Esophagus muscularis mucosa (tissue), 4 donors: ENCODE data around the gene RSBN1L. TPM values are rescaled to one million over a fixed set of nuclear protein-coding genes. Genes with fewer than 3 reads are reported as not detected.

ENCODE experiments used
- DNase-seq: peaks from one replicate; pipeline ENCODE4 v3.0.0-alpha.2; 2017; ENCODE audit errors: extremely low spot score
- H3K27ac ChIP-seq, 4 donors: fragments of 200-600 bp; sonication (generic); replicated peaks in 1 of 4; 1 replicate in 3 of 4; 2 replicates in 1 of 4; pipeline ENCODE4 v1.5.1; 2016 to 2019; ENCODE audit warnings: mild to moderate bottlenecking in 1 of 4
- H3K27me3 ChIP-seq, 4 donors: fragments of 200-600 bp; sonication (generic); one replicate each; pipeline versions ENCODE4 v1.5.1 to v1.6.0; 2016 to 2019
- H3K36me3 ChIP-seq, 4 donors: fragments of 200-600 bp; sonication (generic); one replicate each; pipeline ENCODE4 v1.5.1; 2016 to 2019
- H3K4me1 ChIP-seq, 4 donors: fragments of 200-600 bp; sonication (generic); one replicate each; pipeline ENCODE4 v1.5.1; 2016 to 2019
- H3K4me3 ChIP-seq, 4 donors: fragments of 200-600 bp; sonication (generic); 1 replicate in 2 of 4; 2 replicates in 2 of 4; pipeline ENCODE4 v1.5.1; 2016 to 2019; ENCODE audit warnings: mild to moderate bottlenecking in 4 of 4, moderate library complexity in 1 of 4
- H3K9me3 ChIP-seq, 4 donors: fragments of 200-600 bp; sonication (generic); 1 replicate in 3 of 4; 2 replicates in 1 of 4; pipeline ENCODE4 v1.5.1; 2016 to 2019
- EP300 ChIP-seq: sonication (generic); formaldehyde crosslinking; IDR thresholded peaks from one replicate; pipeline ENCODE4 v1.6.1; 2017; ENCODE audit warnings: antibody characterized with exemption
- POLR2A ChIP-seq: fragments of 450-650 bp; IDR thresholded peaks from one replicate; pipeline ENCODE4 v1.6.1; 2017; ENCODE audit warnings: antibody characterized with exemption, moderate library complexity, mild to moderate bottlenecking, low read depth
- POLR2AphosphoS5 ChIP-seq, 2 donors: sonication (generic); formaldehyde crosslinking; IDR thresholded peaks; one replicate each; pipeline ENCODE4 v1.6.1; 2017; ENCODE audit warnings: antibody characterized with exemption in 2 of 2
- WGBS: methylation state at CpG from one replicate; pipeline ENCODE4 v1.1.5; 2018; 5-methylcytosine and 5-hydroxymethylcytosine counted together
- intact Hi-C: fragments of 100-400 bp; cut with DNase I; formaldehyde crosslinking; loops from one replicate; pipeline ENCODE4 v1.15.1; 2023
- total RNA-seq, 4 donors: library from RNA; depleted of rRNA; stranded (reverse); fragments of >200 nt; gene quantifications; one replicate each; pipeline versions ENCODE4 v1.1.0 to v1.2.1, GENCODE V29; 2016
- TF ChIP-seq, protein P1 (sequence below), 3 experiments: fragments of 200-600 bp in 2 of 3; fragments of 450-650 bp in 1 of 3; sonication (generic) in 2 of 3; IDR thresholded peaks; one replicate each; pipeline ENCODE4 v1.5.1; 2017 to 2019; ENCODE audit warnings: antibody characterized with exemption in 3 of 3, mild to moderate bottlenecking in 2 of 3, moderate library complexity in 1 of 3

Gene RSBN1L
- total RNA-seq, 4 donors from 2014 or later, result 17.0 to 36.5 (median 25.9) TPM

DNA sequence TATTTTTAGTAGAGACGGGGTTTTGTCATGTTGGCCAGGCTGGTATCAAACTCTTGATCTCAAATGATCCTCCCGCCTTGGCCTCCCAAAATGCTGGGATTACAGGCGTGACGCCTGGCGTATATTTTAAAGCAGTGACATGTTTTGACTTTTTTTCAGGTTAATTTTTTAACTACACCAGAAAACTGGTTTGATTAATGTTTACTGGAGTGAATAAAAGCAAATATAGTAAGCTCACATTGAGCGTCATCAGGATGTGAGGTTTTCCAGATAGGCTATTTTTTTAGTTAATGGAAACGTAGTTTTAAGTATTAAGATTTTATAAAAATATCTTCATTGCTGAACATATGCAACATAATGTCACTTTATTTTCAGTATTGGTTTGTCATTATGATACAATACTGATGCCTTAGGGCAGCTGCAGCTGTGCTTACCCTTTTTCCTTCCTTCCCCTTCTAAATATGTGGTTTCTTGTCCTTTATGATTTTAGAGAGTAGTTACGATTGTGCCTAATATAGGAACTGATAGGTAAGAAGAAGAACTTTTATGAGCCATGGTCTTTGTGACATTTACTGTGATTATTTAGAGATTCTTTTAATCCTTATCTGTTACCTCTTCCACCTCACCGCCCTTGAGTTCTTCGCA is 64.7 kb downstream of the RSBN1L start:
- peaks cover 0 to 1% (median 0%) of the 10 kb centered on the region in 4 donors for H3K36me3 ChIP-seq
- no peak for DNase-seq
- intact Hi-C loops, result no loop called here
- no peak overlapping the region for H3K27ac ChIP-seq
- H3K27me3 ChIP-seq, result no peaks in the 10 kb centered on the region
- no peaks in the 10 kb centered on the region for H3K9me3 ChIP-seq
- H3K4me3 ChIP-seq, result no peak overlapping the region
- 85% methylated on average over 10 of the region's 10 CpGs for WGBS
- H3K4me1 ChIP-seq, result peaks cover 13 to 80% (median 70%) of the 10 kb centered on the region in 4 donors
- TF ChIP-seq EP300 (no peak), POLR2AphosphoS5 (IDR thresholded peaks at IDR 0.05) (no peak), POLR2A (no peak)
- TF ChIP-seq, protein P1, sequence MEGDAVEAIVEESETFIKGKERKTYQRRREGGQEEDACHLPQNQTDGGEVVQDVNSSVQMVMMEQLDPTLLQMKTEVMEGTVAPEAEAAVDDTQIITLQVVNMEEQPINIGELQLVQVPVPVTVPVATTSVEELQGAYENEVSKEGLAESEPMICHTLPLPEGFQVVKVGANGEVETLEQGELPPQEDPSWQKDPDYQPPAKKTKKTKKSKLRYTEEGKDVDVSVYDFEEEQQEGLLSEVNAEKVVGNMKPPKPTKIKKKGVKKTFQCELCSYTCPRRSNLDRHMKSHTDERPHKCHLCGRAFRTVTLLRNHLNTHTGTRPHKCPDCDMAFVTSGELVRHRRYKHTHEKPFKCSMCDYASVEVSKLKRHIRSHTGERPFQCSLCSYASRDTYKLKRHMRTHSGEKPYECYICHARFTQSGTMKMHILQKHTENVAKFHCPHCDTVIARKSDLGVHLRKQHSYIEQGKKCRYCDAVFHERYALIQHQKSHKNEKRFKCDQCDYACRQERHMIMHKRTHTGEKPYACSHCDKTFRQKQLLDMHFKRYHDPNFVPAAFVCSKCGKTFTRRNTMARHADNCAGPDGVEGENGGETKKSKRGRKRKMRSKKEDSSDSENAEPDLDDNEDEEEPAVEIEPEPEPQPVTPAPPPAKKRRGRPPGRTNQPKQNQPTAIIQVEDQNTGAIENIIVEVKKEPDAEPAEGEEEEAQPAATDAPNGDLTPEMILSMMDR (IDR thresholded peaks at IDR 0.05), result no peak

DNA sequence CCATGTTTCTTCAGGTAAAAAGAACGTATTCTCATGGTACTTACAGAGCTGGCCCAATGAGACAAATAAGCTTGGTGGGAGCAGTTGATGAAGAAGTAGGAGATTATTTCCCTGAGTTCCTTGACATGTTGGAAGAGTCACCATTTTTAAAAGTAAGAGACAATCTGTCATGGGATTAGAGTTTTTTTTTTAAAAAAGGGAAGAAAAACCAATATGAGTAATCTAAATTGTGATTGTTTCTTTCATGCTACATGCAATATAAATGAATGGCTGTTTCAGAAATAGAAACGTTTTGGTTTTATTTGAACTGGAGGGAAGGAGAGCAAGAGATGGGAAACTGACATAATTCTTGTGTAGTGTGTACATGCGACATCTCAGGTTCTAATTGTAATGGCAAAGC is 69.2 kb downstream of the RSBN1L start:
- WGBS, result 68% methylated on average over 3 of the region's 3 CpGs
- Histone ChIP-seq H3K4me1 (peaks cover 4 to 53% (median 40%) of the 10 kb centered on the region in 4 donors), H3K36me3 (peaks cover 0 to 36% (median 11%) of the 10 kb centered on the region in 4 donors), H3K27ac (peak overlapping the region in 1 of 4 donors; percentile 53), H3K4me3 (no peak overlapping the region), H3K27me3 (no peaks in the 10 kb centered on the region), H3K9me3 (no peaks in the 10 kb centered on the region)
- DNase-seq, result no peak
- intact Hi-C loops, result no loop called here
- no peak for TF ChIP-seq POLR2AphosphoS5 (IDR thresholded peaks at IDR 0.05)
- TF ChIP-seq, protein P1 (IDR thresholded peaks at IDR 0.05), result no peak
- no peak for TF ChIP-seq POLR2A
- no peak for TF ChIP-seq EP300

DNA sequence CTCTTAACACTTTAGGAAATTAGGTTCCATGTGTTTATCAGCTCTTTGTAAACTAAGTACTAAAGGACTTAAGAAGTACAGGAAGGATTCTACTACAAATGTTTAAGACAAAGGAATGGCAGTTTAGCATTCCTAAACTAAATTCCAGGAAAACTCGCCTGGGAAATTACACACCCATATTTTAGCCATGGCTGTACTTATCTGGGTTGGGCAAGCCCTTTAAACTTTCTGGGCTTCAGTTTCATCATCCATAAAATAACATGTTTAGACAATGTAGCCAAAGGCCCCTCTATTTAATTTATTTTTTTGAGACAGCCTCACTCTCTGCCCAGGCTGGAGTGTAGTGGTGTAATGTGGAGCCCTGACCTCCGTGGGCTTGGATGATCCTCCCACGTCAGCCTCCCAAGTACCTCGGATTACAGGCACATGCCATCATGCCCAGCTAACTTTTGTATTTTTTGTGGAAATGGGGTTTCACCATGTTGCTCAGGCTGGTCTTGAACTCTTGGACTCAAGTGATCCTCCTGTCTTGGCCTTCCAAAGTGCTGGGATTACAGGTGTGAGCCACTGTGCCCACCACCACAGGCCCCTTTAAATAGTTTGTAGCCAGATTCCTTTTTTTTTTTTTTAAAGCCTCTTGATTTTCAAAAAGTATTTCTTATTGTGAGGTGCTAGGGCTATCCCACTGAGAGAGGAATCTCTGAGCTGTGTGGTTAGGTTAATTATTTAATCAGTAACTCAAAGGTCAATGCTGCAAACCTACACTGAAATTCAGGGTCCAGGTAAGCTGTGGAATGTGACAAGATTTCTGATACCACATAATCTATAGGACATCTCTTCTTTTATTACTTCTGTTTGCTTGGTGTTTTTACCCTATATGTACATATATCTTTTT is 69.9 kb downstream of the RSBN1L start:
- peaks cover 0 to 42% (median 15%) of the 10 kb centered on the region in 4 donors for H3K36me3 ChIP-seq
- peak overlapping the region in 1 of 4 donors; percentile 53 for H3K27ac ChIP-seq
- peaks cover 4 to 46% (median 35%) of the 10 kb centered on the region in 4 donors for H3K4me1 ChIP-seq
- no peaks in the 10 kb centered on the region for H3K9me3 ChIP-seq
- no peaks in the 10 kb centered on the region for H3K27me3 ChIP-seq
- H3K4me3 ChIP-seq, result no peak overlapping the region
- TF ChIP-seq EP300, result no peak
- no peak for TF ChIP-seq POLR2AphosphoS5 (IDR thresholded peaks at IDR 0.05)
- TF ChIP-seq POLR2A, result no peak
- TF ChIP-seq, protein P1 (IDR thresholded peaks at IDR 0.05), result no peak
- intact Hi-C loops, result no loop called here
- no peak for DNase-seq
- WGBS, result 77% methylated on average over 4 of the region's 4 CpGs

DNA sequence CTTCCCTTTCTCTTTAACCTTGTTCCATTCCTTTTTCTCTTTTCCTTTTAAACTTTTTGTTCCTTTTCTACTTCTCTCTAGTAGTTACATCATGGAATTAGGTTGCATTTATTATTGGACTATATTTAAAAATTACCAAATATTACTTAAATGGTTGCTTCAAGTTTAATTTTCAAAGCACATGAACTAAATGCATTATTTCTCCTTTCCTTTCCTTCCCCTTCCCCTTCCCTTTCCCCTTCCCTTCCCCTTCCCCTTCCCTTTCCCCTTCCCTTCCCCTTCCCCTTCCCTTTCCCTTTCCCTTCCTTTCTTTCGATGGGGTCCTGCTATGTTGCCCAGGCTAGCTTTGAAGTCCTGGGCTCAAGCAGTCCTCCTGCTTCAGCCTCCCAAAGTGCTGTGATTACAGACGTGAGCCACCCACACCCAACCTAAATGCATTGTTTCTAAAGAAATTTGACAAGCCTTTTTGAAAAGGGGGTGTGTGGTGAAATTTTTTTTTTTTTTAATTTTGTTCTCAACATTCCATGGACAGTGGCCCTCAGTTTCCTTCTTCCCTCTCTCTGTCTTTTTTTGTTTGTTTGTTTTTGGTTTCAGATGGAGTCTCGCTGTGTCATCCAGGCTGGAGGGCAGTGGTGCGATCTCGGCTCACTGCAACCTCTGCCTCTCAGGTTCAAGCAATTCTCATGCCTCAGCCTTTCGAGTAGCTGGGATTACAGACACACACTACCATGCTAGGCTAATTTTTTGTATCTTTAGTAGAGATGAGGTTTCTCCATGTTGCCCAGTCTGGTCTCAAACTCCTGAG is 70.7 kb downstream of the RSBN1L start:
- H3K27me3 ChIP-seq, result no peaks in the 10 kb centered on the region
- intact Hi-C loops, result no loop called here
- peaks cover 0 to 43% (median 15%) of the 10 kb centered on the region in 4 donors for H3K36me3 ChIP-seq
- peaks cover 4 to 42% (median 31%) of the 10 kb centered on the region in 4 donors for H3K4me1 ChIP-seq
- TF ChIP-seq POLR2AphosphoS5 (IDR thresholded peaks at IDR 0.05), result no peak
- TF ChIP-seq, protein P1 (IDR thresholded peaks at IDR 0.05), result no peak
- no peak for TF ChIP-seq EP300
- TF ChIP-seq POLR2A, result no peak
- no peaks in the 10 kb centered on the region for H3K9me3 ChIP-seq
- no peak overlapping the region for H3K27ac ChIP-seq
- 88% methylated on average over 6 of the region's 6 CpGs for WGBS
- DNase-seq, result no peak
- no peak overlapping the region for H3K4me3 ChIP-seq
